Neural cell (in vitro differentiated cells): ENCODE results near the gene RASGEF1C. TPM values are rescaled to one million over a fixed set of nuclear protein-coding genes. Genes with fewer than 3 reads are reported as not detected.

Source experiments
- H2AFZ ChIP-seq: fragments of 200-600, 300-800 bp; sonication (generic), shearing (Covaris generic); 2 replicates; pipeline ENCODE4 v1.6.0; 2014; ENCODE audit warnings: low read depth, mild to moderate bottlenecking, antibody characterized with exemption, low read length, moderate library complexity
- H3F3A ChIP-seq: fragments of 200-600 bp; shearing (Covaris generic); 2 replicates; pipeline ENCODE4 v1.6.1; 2016; ENCODE audit warnings: mild to moderate bottlenecking, moderate library complexity, mixed read lengths, antibody characterized with exemption, low read length; ENCODE audit not compliant: insufficient read depth, poor library complexity, severe bottlenecking
- H3K27ac ChIP-seq: fragments of 200-600, 300-800 bp; sonication (generic), shearing (Covaris generic); 2 replicates; pipeline ENCODE4 v1.5.1; 2014; ENCODE audit warnings: mild to moderate bottlenecking, low read length, moderate library complexity
- H3K27me3 ChIP-seq: fragments of 300-800, 200-600 bp; sonication (generic), shearing (Covaris generic); 2 replicates; pipeline ENCODE4 v1.6.0; 2014; ENCODE audit warnings: mild to moderate bottlenecking, low read depth, low read length, moderate library complexity; ENCODE audit not compliant: insufficient read depth
- H3K36me3 ChIP-seq: fragments of 300-800, 200-600 bp; sonication (generic), shearing (Covaris generic); 2 replicates; pipeline ENCODE4 v1.5.1; 2014; ENCODE audit warnings: mild to moderate bottlenecking, antibody characterized with exemption, low read length, moderate library complexity; ENCODE audit not compliant: insufficient read depth
- H3K4me2 ChIP-seq: fragments of 300-800, 200-600 bp; sonication (generic), shearing (Covaris generic); 2 replicates; pipeline ENCODE4 v1.6.0; 2014; ENCODE audit warnings: mild to moderate bottlenecking, low read length
- H3K4me3 ChIP-seq: fragments of 300-800, 200-600 bp; sonication (generic), shearing (Covaris generic); 2 replicates; pipeline ENCODE4 v1.5.1; 2014; ENCODE audit warnings: mild to moderate bottlenecking, low read length, moderate library complexity
- H3K79me2 ChIP-seq: fragments of 200-600 bp; shearing (Covaris generic); replicated peaks from 2 replicates; pipeline ENCODE4 v1.6.0; 2014; ENCODE audit warnings: mild to moderate bottlenecking, low read length, moderate library complexity; ENCODE audit not compliant: insufficient read depth
- H3K9ac ChIP-seq: fragments of 300-800, 200-600 bp; sonication (generic), shearing (Covaris generic); 2 replicates; pipeline ENCODE4 v1.6.1; 2016; ENCODE audit warnings: mild to moderate bottlenecking, low read length, mixed read lengths
- H3K9me2 ChIP-seq: fragments of 200-600 bp; shearing (Covaris generic); 2 replicates; pipeline ENCODE4 v1.6.1; 2016; ENCODE audit warnings: mild to moderate bottlenecking, low read length, mixed read lengths; ENCODE audit not compliant: insufficient read depth
- H3K9me3 ChIP-seq: fragments of 200-600, 300-800 bp; sonication (generic), shearing (Covaris generic); 2 replicates; pipeline ENCODE4 v1.6.1; 2016; ENCODE audit warnings: mild to moderate bottlenecking, mixed run types, low read length, moderate library complexity, mixed read lengths
- H4K20me1 ChIP-seq: fragments of 200-600 bp; shearing (Covaris generic); 2 replicates; pipeline ENCODE4 v1.6.1; 2016; ENCODE audit warnings: mild to moderate bottlenecking, mixed run types; ENCODE audit not compliant: insufficient read depth
- CTCF ChIP-seq: fragments of 450-650 bp; IDR thresholded peaks from 2 replicates; pipeline ENCODE4 v1.5.1; 2014; ENCODE audit warnings: antibody characterized with exemption, mild to moderate bottlenecking, moderate library complexity; ENCODE audit not compliant: poor library complexity, severe bottlenecking
- EP300 ChIP-seq: fragments of 450-650 bp; conservative IDR thresholded peaks from 2 replicates; pipeline ENCODE4 v1.6.1; 2014; ENCODE audit warnings: antibody characterized with exemption, mild to moderate bottlenecking, moderate library complexity; ENCODE audit not compliant: poor library complexity, severe bottlenecking
- EZH2 ChIP-seq: fragments of 200-600, 300-800 bp; shearing (Covaris generic), sonication (generic); IDR thresholded peaks from 2 replicates; pipeline ENCODE4 v1.6.1; 2014; ENCODE audit warnings: antibody characterized with exemption, low read length, borderline replicate concordance, mild to moderate bottlenecking; ENCODE audit not compliant: insufficient read depth, poor library complexity, severe bottlenecking
- MXI1 ChIP-seq: fragments of 450-650 bp; conservative IDR thresholded peaks from 2 replicates; pipeline ENCODE4 v1.6.1; 2014; ENCODE audit warnings: antibody characterized with exemption, mild to moderate bottlenecking; ENCODE audit not compliant: poor library complexity, severe bottlenecking
- POLR2AphosphoS5 ChIP-seq: IDR thresholded peaks from 2 replicates; pipeline ENCODE4 v1.6.1; 2012
- RAD21 ChIP-seq: fragments of 450-650 bp; conservative IDR thresholded peaks from 2 replicates; pipeline ENCODE4 v1.6.1; 2014; ENCODE audit warnings: antibody characterized with exemption, mild to moderate bottlenecking, moderate library complexity
- REST ChIP-seq: IDR thresholded peaks from 2 replicates; pipeline ENCODE4 v1.6.1; 2012; ENCODE audit warnings: borderline replicate concordance
- SMC3 ChIP-seq: fragments of 450-650 bp; conservative IDR thresholded peaks from 2 replicates; pipeline ENCODE4 v1.6.1; 2014; ENCODE audit warnings: antibody characterized with exemption, mild to moderate bottlenecking, moderate library complexity; ENCODE audit not compliant: poor library complexity
- TAF1 ChIP-seq: IDR thresholded peaks from 2 replicates; pipeline ENCODE4 v1.6.1; 2012; ENCODE audit warnings: low read depth
- polyA plus RNA-seq: library from polyadenylated mRNA; depleted of rRNA; stranded (reverse); fragments of >200 nt; gene quantifications from 2 replicates; pipeline ENCODE4 v1.2.3, GENCODE V29; 2014

The RASGEF1C gene
- polyA plus RNA-seq, 1 donor from 2014 or later, result 5.3 TPM

- Histone ChIP-seq H3K79me2 (no peaks in the 10 kb centered on the region), H3K4me2 (no peak overlapping the region), H3K9me3 (no peaks in the 10 kb centered on the region), H3F3A (no peaks in the 10 kb centered on the region), H3K4me3 (no peak overlapping the region), H3K27ac (no peak overlapping the region), H3K9me2 (no peaks in the 10 kb centered on the region), H2AFZ (no peak overlapping the region), H3K36me3 (no peaks in the 10 kb centered on the region), H4K20me1 (no peaks in the 10 kb centered on the region), H3K27me3 (no peaks in the 10 kb centered on the region), H3K9ac (no peak overlapping the region)
- no peak for TF ChIP-seq MXI1
- no peak for TF ChIP-seq CTCF
- no peak for TF ChIP-seq RAD21
- no peak for TF ChIP-seq SMC3
Observed at GRCh38 chr5:180169248-180170105, 39.5 kb downstream of the RASGEF1C start.

GRCh38 chr5:180168758-180169157, 40.3 kb downstream of the RASGEF1C start:
- Histone ChIP-seq H3K4me2 (no peak overlapping the region), H3F3A (no peaks in the 10 kb centered on the region), H3K9me3 (no peaks in the 10 kb centered on the region), H3K9ac (no peak overlapping the region), H2AFZ (no peak overlapping the region), H3K27ac (no peak overlapping the region), H3K36me3 (no peaks in the 10 kb centered on the region), H3K9me2 (no peaks in the 10 kb centered on the region), H3K27me3 (no peaks in the 10 kb centered on the region), H4K20me1 (no peaks in the 10 kb centered on the region), H3K79me2 (no peaks in the 10 kb centered on the region), H3K4me3 (no peak overlapping the region)
- TF ChIP-seq TAF1, result no peak
- no peak for TF ChIP-seq POLR2AphosphoS5
- no peak for TF ChIP-seq CTCF
- TF ChIP-seq REST, result no peak
- no peak for TF ChIP-seq EZH2
- no peak for TF ChIP-seq SMC3
- no peak for TF ChIP-seq RAD21
- no peak for TF ChIP-seq MXI1
- TF ChIP-seq EP300, result no peak
